Measurements from ENCODE around the gene GRIA4.

- TF ChIP-seq CTCF (IDR thresholded peaks at IDR 0.05; ENCODE audit: poor library complexity, severe bottlenecking) (no peak), REST (IDR thresholded peaks at IDR 0.05; ENCODE audit: borderline replicate concordance) (no peak), EZH2 (IDR thresholded peaks at IDR 0.05; ENCODE audit: borderline replicate concordance, insufficient read depth, low read length, poor library complexity, severe bottlenecking) (no peak), POLR2AphosphoS5 (IDR thresholded peaks at IDR 0.05) (no peak), EP300 (conservative IDR thresholded peaks at IDR 0.05; ENCODE audit: poor library complexity, severe bottlenecking) (no peak), TAF1 (IDR thresholded peaks at IDR 0.05; ENCODE audit: low read depth) (no peak), SMC3 (conservative IDR thresholded peaks at IDR 0.05; ENCODE audit: poor library complexity) (no peak), RAD21 (conservative IDR thresholded peaks at IDR 0.05) (no peak), MXI1 (conservative IDR thresholded peaks at IDR 0.05; ENCODE audit: poor library complexity, severe bottlenecking) (no peak)
These were observed 358.3 kb downstream of the GRIA4 start for GRCh38 chr11:105968021-105968697.

All from neural cell (in vitro differentiated cells).